GM19372 (cell line): ENCODE measurements around the gene THRB.
A peak's percentile ranks its signal among the peaks of the same experiment; 100 is the strongest.

ENCODE experiments used
- ATAC-seq: cut with Tn5 transposase; IDR thresholded peaks from one replicate; pipeline ENCODE4 v1.9.1; 2021; ENCODE audit warnings: mild to moderate bottlenecking, low read depth, moderate library complexity; ENCODE audit not compliant: unreplicated experiment

The THRB gene

GRCh38 chr3:24494618-24495325 lies at the start of gene THRB:
Gene THRB (minus strand): TSS chr3:24494850.
- ATAC-seq = peak; percentile 59

- ATAC-seq = no peak
Measured at GRCh38 chr3:24541935-24542334, 47.3 kb upstream of the THRB start.

- ATAC-seq = no peak
Measured at GRCh38 chr3:24540821-24541220, 46.2 kb upstream of the THRB start.

GRCh38 chr3:24539699-24540098 lies 45.0 kb upstream of the THRB start:
- ATAC-seq = no peak

GRCh38 chr3:24538891-24539290 lies 44.2 kb upstream of the THRB start:
- no peak for ATAC-seq

GRCh38 chr3:24533561-24534193 lies 39.0 kb upstream of the THRB start:
- no peak for ATAC-seq

GRCh38 chr3:24530471-24530870 lies 35.8 kb upstream of the THRB start:
- no peak for ATAC-seq

- no peak for ATAC-seq
Measured at GRCh38 chr3:24529210-24529609, 34.6 kb upstream of the THRB start.

GRCh38 chr3:24526640-24527212 lies 32.1 kb upstream of the THRB start:
- ATAC-seq = no peak

GRCh38 chr3:24525557-24525956 lies 30.9 kb upstream of the THRB start:
- no peak for ATAC-seq

GRCh38 chr3:24525022-24525421 lies 30.4 kb upstream of the THRB start:
- no peak for ATAC-seq

GRCh38 chr3:24523988-24524727 lies 29.5 kb upstream of the THRB start:
- no peak for ATAC-seq

- no peak for ATAC-seq
Measured at GRCh38 chr3:24523215-24523614, 28.6 kb upstream of the THRB start.

GRCh38 chr3:24522146-24522579 lies 27.5 kb upstream of the THRB start:
- ATAC-seq = no peak

- ATAC-seq = peak; percentile 58
Measured at GRCh38 chr3:24521420-24522145, 26.9 kb upstream of the THRB start.

- ATAC-seq = no peak
Measured at GRCh38 chr3:24520976-24521419, 26.3 kb upstream of the THRB start.

GRCh38 chr3:24520101-24520495 lies 25.4 kb upstream of the THRB start:
- no peak for ATAC-seq

GRCh38 chr3:24519368-24520100 lies 24.9 kb upstream of the THRB start:
- ATAC-seq = no peak

- no peak for ATAC-seq
Measured at GRCh38 chr3:24518990-24519367, 24.3 kb upstream of the THRB start.

- no peak for ATAC-seq
Measured at GRCh38 chr3:24514119-24514518, 19.5 kb upstream of the THRB start.
